ENCODE results near the gene GPR171. TPM values are rescaled to one million over a fixed set of nuclear protein-coding genes. Genes with fewer than 3 reads are reported as not detected.

GPR171 gene
- total RNA-seq, 1 donor from 2014 or later: 154 TPM

GRCh38 chr3:151191095-151191494 is 11.9 kb downstream of the GPR171 start:
- intact Hi-C loops (cut with micrococcal nuclease): no loop called here

DNA sequence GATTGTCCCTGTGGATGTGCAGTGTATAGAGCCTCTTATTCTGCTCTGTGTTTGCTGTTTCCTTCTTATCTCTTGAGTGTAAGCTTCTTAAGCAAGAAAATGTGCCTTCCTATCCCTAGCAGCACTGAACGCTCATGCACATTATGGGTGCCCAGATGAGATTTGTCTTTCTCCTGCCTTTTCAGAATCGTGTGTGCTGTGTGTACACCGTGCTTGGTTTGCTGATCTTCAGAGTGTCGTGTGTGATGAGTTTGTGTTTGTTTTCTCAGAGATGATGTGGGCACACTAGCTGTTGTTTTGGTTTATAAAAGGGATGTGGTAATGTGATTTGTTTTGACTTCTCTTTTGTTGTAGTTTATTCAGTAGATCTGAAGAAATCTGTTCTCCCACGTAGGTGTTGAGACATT is 19.7 kb downstream of the GPR171 start:
- intact Hi-C loops (cut with micrococcal nuclease): loop anchor here (1.0 to 2.0 kb wide), 2 partner anchors 17 to 28 kb away; no protein-coding TSS in a partner anchor

GRCh38 chr3:151182349-151183079 is 20.5 kb downstream of the GPR171 start:
- intact Hi-C loops (cut with micrococcal nuclease): loop anchor here (1.0 to 2.0 kb wide), 2 partner anchors 18 to 28 kb away; no protein-coding TSS in a partner anchor

- intact Hi-C loops (cut with micrococcal nuclease): no loop called here
Measured at GRCh38 chr3:151178208-151178845, 24.7 kb downstream of the GPR171 start.

- intact Hi-C loops (cut with micrococcal nuclease): no loop called here
Measured at GRCh38 chr3:151175952-151176351, 27.1 kb downstream of the GPR171 start.

- intact Hi-C loops (cut with micrococcal nuclease): no loop called here
Measured at GRCh38 chr3:151174351-151174750, 28.7 kb downstream of the GPR171 start.

- intact Hi-C loops (cut with micrococcal nuclease): loop anchor here (1.0 kb wide), 1 partner anchor 32 kb away; the partner anchor contains the start of gene GPR171
Measured at GRCh38 chr3:151171145-151171757, 31.8 kb downstream of the GPR171 start.

DNA sequence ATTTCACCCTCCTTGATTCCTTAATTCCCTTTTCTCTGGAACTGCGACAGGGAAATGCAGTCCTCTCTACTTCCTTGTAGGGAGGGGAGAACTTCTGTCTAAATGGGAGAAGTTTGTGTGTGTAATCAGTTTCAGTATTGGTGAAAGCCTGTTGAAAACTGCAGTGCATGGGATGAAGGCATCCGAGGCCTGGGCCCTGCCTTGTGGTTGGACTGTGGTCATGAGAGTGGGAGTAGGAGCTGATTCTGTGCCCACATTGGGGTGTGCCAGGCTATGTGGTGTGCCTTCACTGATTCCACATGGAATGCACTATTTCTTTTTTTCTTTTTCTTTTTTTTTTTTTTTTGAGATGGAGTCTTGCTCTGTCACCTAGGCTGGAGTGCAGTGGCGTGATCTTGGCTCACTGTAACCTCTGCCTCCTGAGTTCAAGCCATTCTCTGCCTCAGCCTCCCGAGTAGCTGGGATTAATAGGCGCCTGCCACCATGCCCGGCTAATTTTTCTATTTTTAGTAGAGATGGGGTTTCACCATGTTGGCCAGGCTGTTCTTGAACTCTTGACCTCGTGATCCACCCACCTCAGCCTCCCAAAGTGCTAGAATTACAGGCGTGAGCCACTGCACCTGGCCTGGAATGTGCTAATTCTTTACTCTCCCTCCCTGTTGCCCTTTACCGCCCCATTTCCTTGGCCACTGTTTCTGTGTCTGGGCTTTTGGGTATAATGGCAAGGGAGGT is 32.9 kb downstream of the GPR171 start:
- intact Hi-C loops (cut with micrococcal nuclease): loop anchor here (5.0 to 10.0 kb wide), 2 partner anchors 265 to 667 kb away; no protein-coding TSS in a partner anchor

GRCh38 chr3:151169262-151169947 is 33.6 kb downstream of the GPR171 start:
- intact Hi-C loops (cut with micrococcal nuclease): loop anchor here (5.0 to 10.0 kb wide), 2 partner anchors 265 to 668 kb away; no protein-coding TSS in a partner anchor

DNA sequence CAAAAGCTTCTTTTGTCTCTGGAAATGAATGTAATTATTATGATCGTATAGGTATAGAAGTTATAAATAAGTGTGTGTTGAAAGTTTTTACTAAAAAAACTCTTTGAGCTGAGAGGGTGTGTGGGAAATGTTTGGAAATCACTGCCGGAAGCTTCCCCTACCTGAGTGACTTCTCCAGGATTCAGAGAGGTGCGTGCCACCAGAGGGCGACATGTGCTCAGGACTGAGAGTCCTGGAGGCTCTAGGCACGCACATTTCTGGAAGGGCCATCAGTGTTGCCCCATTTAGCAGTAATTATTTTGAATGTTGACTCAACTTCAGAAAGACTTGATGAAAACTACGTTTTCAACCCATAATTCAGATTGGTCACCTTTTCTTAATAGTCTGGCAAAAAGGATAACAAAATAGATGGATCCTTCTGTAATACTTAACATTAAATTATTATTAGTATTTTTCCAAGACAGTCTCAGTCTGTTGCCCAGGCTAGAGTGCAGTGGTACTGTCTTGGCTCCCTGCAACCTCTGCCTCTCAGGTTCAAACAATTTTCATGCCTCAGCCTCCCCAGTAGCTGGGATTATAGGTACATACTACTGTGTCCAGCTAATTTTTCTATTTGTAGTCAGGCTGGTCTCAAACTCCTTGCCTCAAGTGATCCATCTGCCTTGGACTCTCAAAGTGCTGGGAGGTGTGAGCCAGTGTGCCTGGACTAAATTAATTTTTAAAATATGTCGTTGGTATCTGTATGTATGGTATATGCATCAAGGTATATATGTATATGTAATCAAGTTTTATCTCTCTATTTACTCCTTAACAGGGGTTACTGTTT is 34.5 kb downstream of the GPR171 start:
- intact Hi-C loops (cut with micrococcal nuclease): loop anchor here (1.0 to 10.0 kb wide), 5 partner anchors 59 to 669 kb away; no protein-coding TSS in a partner anchor

GRCh38 chr3:151166161-151166560 is 36.9 kb downstream of the GPR171 start:
- intact Hi-C loops (cut with micrococcal nuclease): loop anchor here (5.0 to 10.0 kb wide), 2 partner anchors 269 to 671 kb away; no protein-coding TSS in a partner anchor

DNA sequence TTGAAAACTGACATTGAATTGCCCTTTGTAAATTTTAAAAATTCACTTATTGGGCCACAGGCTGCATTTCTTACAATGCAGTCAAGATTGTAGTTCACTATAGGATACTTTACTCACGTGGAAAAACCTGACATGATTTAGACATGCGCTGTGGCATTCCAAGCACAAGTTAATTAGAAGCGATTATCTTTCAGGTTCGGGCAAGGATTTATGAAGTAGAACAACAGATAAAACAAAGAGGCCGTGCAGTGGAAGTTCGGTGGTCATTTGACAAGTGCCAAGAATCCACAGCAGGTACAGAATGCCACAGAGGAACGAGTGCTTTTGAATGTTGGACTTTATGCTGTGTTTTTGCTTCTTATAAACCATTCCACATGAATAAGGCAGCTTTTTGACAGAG is 37.8 kb downstream of the GPR171 start:
- intact Hi-C loops (cut with micrococcal nuclease): loop anchor here (5.0 to 10.0 kb wide), 2 partner anchors 270 to 672 kb away; no protein-coding TSS in a partner anchor

DNA sequence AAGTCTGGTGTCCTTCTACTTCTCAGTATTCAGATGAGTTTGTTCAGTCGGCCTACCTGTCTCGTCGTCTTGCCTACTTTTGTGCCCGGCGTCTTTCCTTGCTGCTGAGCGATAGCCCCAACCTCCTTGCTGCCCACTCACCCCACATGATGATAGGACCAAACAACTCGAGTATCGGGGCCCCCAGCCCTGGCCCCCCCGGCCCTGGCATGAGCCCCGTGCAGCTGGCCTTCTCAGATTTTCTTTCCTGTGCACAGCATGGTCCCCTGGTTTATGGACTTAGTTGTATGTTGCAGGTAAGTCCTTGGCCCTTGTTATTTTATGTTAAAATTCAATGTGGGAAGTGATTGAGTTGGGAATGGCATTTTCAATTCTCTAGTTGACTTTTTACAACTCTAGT is 43.2 kb downstream of the GPR171 start:
- intact Hi-C loops (cut with micrococcal nuclease): loop anchor here (10.0 kb wide), 1 partner anchor 275 kb away; no protein-coding TSS in a partner anchor

DNA sequence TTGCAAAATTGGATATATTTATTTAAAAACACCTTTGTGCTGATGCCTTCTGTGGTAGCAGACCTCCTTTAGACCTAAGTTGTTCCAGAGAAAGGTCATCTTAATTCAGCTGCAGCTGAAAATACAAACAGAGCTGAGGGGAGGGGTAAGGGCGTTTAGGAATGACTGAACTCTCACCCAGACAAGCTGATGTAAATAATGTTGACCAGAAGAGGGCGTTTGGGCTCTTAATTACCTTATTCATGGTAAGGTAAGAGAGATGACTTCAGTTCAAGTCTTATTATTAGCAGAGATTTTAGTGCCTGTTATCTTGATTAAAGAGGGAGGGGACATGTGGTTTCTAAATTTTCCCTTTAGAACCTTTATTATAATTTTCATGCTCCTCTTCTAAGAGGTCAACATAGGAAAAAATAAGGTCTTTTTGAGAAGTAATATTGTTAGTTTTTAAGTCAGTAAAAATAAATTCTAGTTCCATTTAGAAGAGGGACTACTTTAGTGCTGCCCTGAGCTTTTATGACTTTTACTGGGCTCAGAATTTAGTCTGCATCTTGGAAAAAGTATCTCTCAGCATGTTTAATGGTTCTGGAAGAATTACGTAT is 46.3 kb downstream of the GPR171 start:
- intact Hi-C loops (cut with micrococcal nuclease): loop anchor here (1.0 kb wide), 1 partner anchor 127 kb away; no protein-coding TSS in a partner anchor

GRCh38 chr3:151155409-151156128 is 47.4 kb downstream of the GPR171 start:
- intact Hi-C loops (cut with micrococcal nuclease): loop anchor here (1.0 kb wide), 1 partner anchor 128 kb away; no protein-coding TSS in a partner anchor

- intact Hi-C loops (cut with micrococcal nuclease): no loop called here
Measured at GRCh38 chr3:151154566-151154965, 48.5 kb downstream of the GPR171 start.

- intact Hi-C loops (cut with micrococcal nuclease): no loop called here
Measured at GRCh38 chr3:151152455-151153079, 50.4 kb downstream of the GPR171 start.

Measured in T-helper 2 cell treated with Interferon-gamma antibody and Interleukin-4, amounts not matched to agents 100 ng/mL and 5 ng/mL, for 36 hours (primary cell).